ENCODE results near the gene NOPCHAP1. TPM values are rescaled to one million over a fixed set of nuclear protein-coding genes. Genes with fewer than 3 reads are reported as not detected.
A peak's percentile ranks its signal among the peaks of the same experiment; 100 is the strongest.

The NOPCHAP1 gene
- total and polyA plus RNA-seq, 10 of the 15 experiments (the other 5 are each of a cell fraction or from before 2014, with no cell fraction given), result 28.0 to 115 (median 40.9) TPM

DNA sequence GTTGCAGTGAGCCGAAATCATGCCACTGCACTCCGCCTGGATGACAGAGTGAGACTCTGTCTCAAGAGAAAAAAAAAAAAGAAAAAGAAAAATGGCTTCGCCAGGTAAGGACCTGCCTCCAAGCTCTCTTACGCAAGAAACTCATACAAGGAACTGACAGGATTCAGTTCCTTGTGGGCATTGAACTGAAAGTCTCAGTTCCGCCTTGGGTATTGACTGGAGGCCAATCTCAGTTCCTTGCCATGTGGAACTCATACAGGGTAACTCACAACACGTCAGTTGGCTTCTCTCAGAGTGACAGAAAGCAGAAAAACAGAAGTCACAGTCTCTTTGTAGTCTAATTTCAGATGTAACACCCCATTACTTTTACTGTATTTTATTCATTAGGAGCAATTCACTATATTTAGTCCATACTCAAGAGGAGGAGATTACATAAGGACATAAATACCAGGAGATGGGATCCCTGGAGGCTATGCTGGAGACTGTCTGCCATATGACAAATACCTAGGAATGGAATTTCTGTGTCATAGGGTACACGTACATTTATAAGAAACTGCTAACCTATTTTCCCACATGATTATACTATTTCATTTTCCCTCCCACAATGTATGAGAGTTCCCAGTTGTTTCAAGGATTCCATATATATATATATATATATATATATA is 11.4 kb upstream of the NOPCHAP1 start (continued):
- TF ChIP-seq, protein P1, sequence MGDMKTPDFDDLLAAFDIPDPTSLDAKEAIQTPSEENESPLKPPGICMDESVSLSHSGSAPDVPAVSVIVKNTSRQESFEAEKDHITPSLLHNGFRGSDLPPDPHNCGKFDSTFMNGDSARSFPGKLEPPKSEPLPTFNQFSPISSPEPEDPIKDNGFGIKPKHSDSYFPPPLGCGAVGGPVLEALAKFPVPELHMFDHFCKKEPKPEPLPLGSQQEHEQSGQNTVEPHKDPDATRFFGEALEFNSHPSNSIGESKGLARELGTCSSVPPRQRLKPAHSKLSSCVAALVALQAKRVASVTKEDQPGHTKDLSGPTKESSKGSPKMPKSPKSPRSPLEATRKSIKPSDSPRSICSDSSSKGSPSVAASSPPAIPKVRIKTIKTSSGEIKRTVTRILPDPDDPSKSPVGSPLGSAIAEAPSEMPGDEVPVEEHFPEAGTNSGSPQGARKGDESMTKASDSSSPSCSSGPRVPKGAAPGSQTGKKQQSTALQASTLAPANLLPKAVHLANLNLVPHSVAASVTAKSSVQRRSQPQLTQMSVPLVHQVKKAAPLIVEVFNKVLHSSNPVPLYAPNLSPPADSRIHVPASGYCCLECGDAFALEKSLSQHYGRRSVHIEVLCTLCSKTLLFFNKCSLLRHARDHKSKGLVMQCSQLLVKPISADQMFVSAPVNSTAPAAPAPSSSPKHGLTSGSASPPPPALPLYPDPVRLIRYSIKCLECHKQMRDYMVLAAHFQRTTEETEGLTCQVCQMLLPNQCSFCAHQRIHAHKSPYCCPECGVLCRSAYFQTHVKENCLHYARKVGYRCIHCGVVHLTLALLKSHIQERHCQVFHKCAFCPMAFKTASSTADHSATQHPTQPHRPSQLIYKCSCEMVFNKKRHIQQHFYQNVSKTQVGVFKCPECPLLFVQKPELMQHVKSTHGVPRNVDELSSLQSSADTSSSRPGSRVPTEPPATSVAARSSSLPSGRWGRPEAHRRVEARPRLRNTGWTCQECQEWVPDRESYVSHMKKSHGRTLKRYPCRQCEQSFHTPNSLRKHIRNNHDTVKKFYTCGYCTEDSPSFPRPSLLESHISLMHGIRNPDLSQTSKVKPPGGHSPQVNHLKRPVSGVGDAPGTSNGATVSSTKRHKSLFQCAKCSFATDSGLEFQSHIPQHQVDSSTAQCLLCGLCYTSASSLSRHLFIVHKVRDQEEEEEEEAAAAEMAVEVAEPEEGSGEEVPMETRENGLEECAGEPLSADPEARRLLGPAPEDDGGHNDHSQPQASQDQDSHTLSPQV (IDR thresholded peaks at IDR 0.05), result no peak
- TF ChIP-seq ZNF274 (IDR thresholded peaks at IDR 0.05; ENCODE audit: insufficient read depth, insufficient read length) (no peak), PML (IDR thresholded peaks at IDR 0.05; ENCODE audit: low read length) (no peak), EED (IDR thresholded peaks at IDR 0.05; ENCODE audit: low read depth) (peak; percentile 95), RUNX3 (IDR thresholded peaks at IDR 0.05; ENCODE audit: low read length) (peak; percentile 85), GATAD2B (conservative IDR thresholded peaks at IDR 0.05; ENCODE audit: low read depth) (peak; percentile 67), MTA3 (IDR thresholded peaks at IDR 0.05; ENCODE audit: borderline replicate concordance, low read length) (peak; percentile 95; the same call in 1 of the 2 replicates), KLF5 (IDR thresholded peaks at IDR 0.05; ENCODE audit: partially characterized antibody) (no peak), JUNB (IDR thresholded peaks at IDR 0.05) (peak; percentile 63), TCF12 (IDR thresholded peaks at IDR 0.05; ENCODE audit: low read depth, low read length) (0 out of 2 replicates have a peak, but pooled peaks have one; percentile 41), ATF7 (IDR thresholded peaks at IDR 0.05; ENCODE audit: low read depth) (peak; percentile 91), HDGF (IDR thresholded peaks at IDR 0.05) (no peak), PAX5 (IDR thresholded peaks at IDR 0.05; ENCODE audit: borderline replicate concordance, low read depth, low read length) (peak; percentile 91), IKZF2 (IDR thresholded peaks at IDR 0.05) (peak; percentile 95 to 96), NR2C2 (IDR thresholded peaks at IDR 0.05; ENCODE audit: borderline replicate concordance, control insufficient read depth, insufficient read length, low read depth) (no peak), BHLHE40 (IDR thresholded peaks at IDR 0.05; ENCODE audit: borderline replicate concordance in 1 of 2, low read depth in 2 of 2, low read length in 1 of 2) (peak; percentile 66 to 69; a peak in 3 of 4 replicates), IKZF1 (conservative IDR thresholded peaks at IDR 0.05) (peak; percentile 94)
- TF ChIP-seq, protein P2, sequence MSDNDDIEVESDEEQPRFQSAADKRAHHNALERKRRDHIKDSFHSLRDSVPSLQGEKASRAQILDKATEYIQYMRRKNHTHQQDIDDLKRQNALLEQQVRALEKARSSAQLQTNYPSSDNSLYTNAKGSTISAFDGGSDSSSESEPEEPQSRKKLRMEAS (IDR thresholded peaks at IDR 0.05; ENCODE audit: low read depth, low read length), result 0 out of 2 replicates have a peak, but pooled peaks have one; percentile 17
- TF ChIP-seq, protein P3, sequence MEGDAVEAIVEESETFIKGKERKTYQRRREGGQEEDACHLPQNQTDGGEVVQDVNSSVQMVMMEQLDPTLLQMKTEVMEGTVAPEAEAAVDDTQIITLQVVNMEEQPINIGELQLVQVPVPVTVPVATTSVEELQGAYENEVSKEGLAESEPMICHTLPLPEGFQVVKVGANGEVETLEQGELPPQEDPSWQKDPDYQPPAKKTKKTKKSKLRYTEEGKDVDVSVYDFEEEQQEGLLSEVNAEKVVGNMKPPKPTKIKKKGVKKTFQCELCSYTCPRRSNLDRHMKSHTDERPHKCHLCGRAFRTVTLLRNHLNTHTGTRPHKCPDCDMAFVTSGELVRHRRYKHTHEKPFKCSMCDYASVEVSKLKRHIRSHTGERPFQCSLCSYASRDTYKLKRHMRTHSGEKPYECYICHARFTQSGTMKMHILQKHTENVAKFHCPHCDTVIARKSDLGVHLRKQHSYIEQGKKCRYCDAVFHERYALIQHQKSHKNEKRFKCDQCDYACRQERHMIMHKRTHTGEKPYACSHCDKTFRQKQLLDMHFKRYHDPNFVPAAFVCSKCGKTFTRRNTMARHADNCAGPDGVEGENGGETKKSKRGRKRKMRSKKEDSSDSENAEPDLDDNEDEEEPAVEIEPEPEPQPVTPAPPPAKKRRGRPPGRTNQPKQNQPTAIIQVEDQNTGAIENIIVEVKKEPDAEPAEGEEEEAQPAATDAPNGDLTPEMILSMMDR (IDR thresholded peaks at IDR 0.05 in 2 of 3, conservative IDR thresholded peaks at IDR 0.05 in 1 of 3; ENCODE audit: control insufficient read depth in 2 of 3, extremely low read depth in 1 of 3, insufficient read depth in 1 of 3, low read depth in 3 of 3, low read length in 3 of 3), result no peak
- TF ChIP-seq, protein P4, sequence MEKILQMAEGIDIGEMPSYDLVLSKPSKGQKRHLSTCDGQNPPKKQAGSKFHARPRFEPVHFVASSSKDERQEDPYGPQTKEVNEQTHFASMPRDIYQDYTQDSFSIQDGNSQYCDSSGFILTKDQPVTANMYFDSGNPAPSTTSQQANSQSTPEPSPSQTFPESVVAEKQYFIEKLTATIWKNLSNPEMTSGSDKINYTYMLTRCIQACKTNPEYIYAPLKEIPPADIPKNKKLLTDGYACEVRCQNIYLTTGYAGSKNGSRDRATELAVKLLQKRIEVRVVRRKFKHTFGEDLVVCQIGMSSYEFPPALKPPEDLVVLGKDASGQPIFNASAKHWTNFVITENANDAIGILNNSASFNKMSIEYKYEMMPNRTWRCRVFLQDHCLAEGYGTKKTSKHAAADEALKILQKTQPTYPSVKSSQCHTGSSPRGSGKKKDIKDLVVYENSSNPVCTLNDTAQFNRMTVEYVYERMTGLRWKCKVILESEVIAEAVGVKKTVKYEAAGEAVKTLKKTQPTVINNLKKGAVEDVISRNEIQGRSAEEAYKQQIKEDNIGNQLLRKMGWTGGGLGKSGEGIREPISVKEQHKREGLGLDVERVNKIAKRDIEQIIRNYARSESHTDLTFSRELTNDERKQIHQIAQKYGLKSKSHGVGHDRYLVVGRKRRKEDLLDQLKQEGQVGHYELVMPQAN (conservative IDR thresholded peaks at IDR 0.05), result no peak
- TF ChIP-seq, protein P5, sequence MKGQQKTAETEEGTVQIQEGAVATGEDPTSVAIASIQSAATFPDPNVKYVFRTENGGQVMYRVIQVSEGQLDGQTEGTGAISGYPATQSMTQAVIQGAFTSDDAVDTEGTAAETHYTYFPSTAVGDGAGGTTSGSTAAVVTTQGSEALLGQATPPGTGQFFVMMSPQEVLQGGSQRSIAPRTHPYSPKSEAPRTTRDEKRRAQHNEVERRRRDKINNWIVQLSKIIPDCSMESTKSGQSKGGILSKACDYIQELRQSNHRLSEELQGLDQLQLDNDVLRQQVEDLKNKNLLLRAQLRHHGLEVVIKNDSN (IDR thresholded peaks at IDR 0.05; ENCODE audit: borderline replicate concordance, extremely low read length, insufficient read depth, low read depth, low read length), result no peak
